Common myeloid progenitor, CD34-positive (primary cell): ENCODE results near the gene AOC2.
"Not testable (repeated sequence)": the region's sequence is repeated elsewhere in the genome, so short reads cannot be mapped to it uniquely, and the experiment has no call there.

Experiments
- CTCF ChIA-PET: fragments of 350-600 bp; sonication (Branson Sonifier 250); formaldehyde crosslinking; loops from one replicate; lab custom pipeline; 2021; ENCODE audit warnings: antibody characterized with exemption; lab: Charles Lee
- POLR2A ChIA-PET: fragments of 350-600 bp; sonication (Branson Sonifier 250); formaldehyde crosslinking; loops from one replicate; lab custom pipeline; 2021; ENCODE audit warnings: antibody characterized with exemption; lab: Charles Lee
- DNase-seq, 3 donors: peaks; one replicate each; pipeline versions ENCODE4 v3.0.0 to v3.0.0-alpha.2; 2013
- H3K27ac ChIP-seq, 2 experiments: 1 replicate in 1 of 2; 2 replicates in 1 of 2; pipeline ENCODE4 v1.7.0; 2013; ENCODE audit warnings: inconsistent platforms in 2 of 2, low read length in 2 of 2, mild to moderate bottlenecking in 2 of 2, low read depth in 1 of 2, moderate library complexity in 1 of 2; ENCODE audit not compliant: severe bottlenecking in 2 of 2, insufficient read depth in 1 of 2, poor library complexity in 1 of 2
- H3K27me3 ChIP-seq, 5 experiments: replicated peaks in 2 of 5; 1 replicate in 3 of 5; 2 replicates in 2 of 5; pipeline versions ENCODE4 v1.6.1 to v1.7.0; 2013; ENCODE audit warnings: low read length in 4 of 5, mild to moderate bottlenecking in 2 of 5, moderate library complexity in 2 of 5, inconsistent platforms in 1 of 5; ENCODE audit not compliant: insufficient read depth in 5 of 5, control insufficient read depth in 4 of 5
- H3K36me3 ChIP-seq, 4 experiments: 1 replicate in 2 of 4; 2 replicates in 2 of 4; pipeline versions ENCODE4 v1.6.1 to v1.7.0; 2013; ENCODE audit warnings: low read length in 3 of 4, control low read depth in 1 of 4, mild to moderate bottlenecking in 1 of 4; ENCODE audit not compliant: control insufficient read depth in 4 of 4, insufficient read depth in 4 of 4
- H3K4me1 ChIP-seq, 4 experiments: 1 replicate in 3 of 4; 2 replicates in 1 of 4; pipeline versions ENCODE4 v1.6.1 to v1.7.1; 2013; ENCODE audit warnings: low read length in 3 of 4, mild to moderate bottlenecking in 3 of 4, control low read depth in 1 of 4, inconsistent platforms in 1 of 4, moderate library complexity in 1 of 4; ENCODE audit not compliant: control insufficient read depth in 4 of 4, insufficient read depth in 4 of 4; ENCODE audit errors: control extremely low read depth in 1 of 4
- H3K4me3 ChIP-seq, 7 experiments: 1 replicate in 4 of 7; 2 replicates in 3 of 7; pipeline versions ENCODE4 v1.5.1 to v1.7.0; 2013; ENCODE audit warnings: mild to moderate bottlenecking in 7 of 7, low read length in 6 of 7, moderate library complexity in 6 of 7, inconsistent platforms in 2 of 7, low read depth in 2 of 7, control low read depth in 1 of 7; ENCODE audit not compliant: insufficient read depth in 4 of 7, control insufficient read depth in 1 of 7; ENCODE audit errors: extremely low read depth in 1 of 7
- H3K9me3 ChIP-seq, 5 experiments: 1 replicate in 4 of 5; 2 replicates in 1 of 5; pipeline versions ENCODE4 v1.6.1 to v1.7.1; 2013; ENCODE audit warnings: low read length in 4 of 5, mild to moderate bottlenecking in 2 of 5, inconsistent platforms in 1 of 5, low read depth in 1 of 5, moderate library complexity in 1 of 5; ENCODE audit not compliant: control insufficient read depth in 4 of 5, insufficient read depth in 2 of 5; ENCODE audit errors: control extremely low read depth in 1 of 5
- WGBS: methylation state at CpG from one replicate; pipeline ENCODE4 v1.1.5; 2013; ENCODE audit not compliant: insufficient coverage; 5-methylcytosine and 5-hydroxymethylcytosine counted together

Gene AOC2

GRCh38 chr17:42853004-42853403 is 8.6 kb downstream of the AOC2 start:
- H3K9me3 ChIP-seq: no peaks in the 10 kb centered on the region
- WGBS: 83% methylated on average over 4 of the region's 4 CpGs
- POLR2A ChIA-PET: no interaction called here

GRCh38 chr17:42853597-42853967 is 9.2 kb downstream of the AOC2 start:
- no peak for DNase-seq
- H3K27me3 ChIP-seq: no peaks in the 10 kb centered on the region
- H3K9me3 ChIP-seq: no peaks in the 10 kb centered on the region
- 95% methylated on average over 4 of the region's 5 CpGs for WGBS
- CTCF ChIA-PET: interaction anchor here (1.3 kb wide), 1 partner anchor 84 kb away, joined by 6 read pairs; no protein-coding TSS in a partner anchor
- H3K4me1 ChIP-seq: no peaks in the 10 kb centered on the region
- POLR2A ChIA-PET: no interaction called here
- H3K27ac ChIP-seq: no peak overlapping the region
- H3K4me3 ChIP-seq: no peak overlapping the region
- no peaks in the 10 kb centered on the region for H3K36me3 ChIP-seq

More at GRCh38 chr17:42853004-42853403, 8.6 kb downstream of the AOC2 start:
- CTCF ChIA-PET: interaction anchor here (0.8 to 1.3 kb wide), 2 partner anchors 10 to 85 kb away, joined by 3 to 6 read pairs; no protein-coding TSS in a partner anchor
- no peak overlapping the region for H3K27ac ChIP-seq
- no peak for DNase-seq
- H3K36me3 ChIP-seq: no peaks in the 10 kb centered on the region
- H3K4me3 ChIP-seq: no peak overlapping the region
- no peaks in the 10 kb centered on the region for H3K4me1 ChIP-seq
- H3K27me3 ChIP-seq: no peaks in the 10 kb centered on the region

- no peak for DNase-seq
- no peaks in the 10 kb centered on the region for H3K4me1 ChIP-seq
- no peaks in the 10 kb centered on the region for H3K36me3 ChIP-seq
- H3K9me3 ChIP-seq: no peaks in the 10 kb centered on the region
- POLR2A ChIA-PET: no interaction called here
- H3K27me3 ChIP-seq: no peaks in the 10 kb centered on the region
- H3K4me3 ChIP-seq: no peak overlapping the region
- H3K27ac ChIP-seq: no peak overlapping the region
- CTCF ChIA-PET: interaction anchor here (1.6 kb wide), 1 partner anchor 10 kb away, joined by 6 read pairs; the partner anchor contains the start of gene AOC2
- 96% methylated on average over 12 of the region's 15 CpGs for WGBS
Observed at GRCh38 chr17:42853968-42854790, 9.8 kb downstream of the AOC2 start.

- ChIA-PET POLR2A (no interaction called here), CTCF (interaction anchor here (1.6 kb wide), 1 partner anchor 11 kb away, joined by 6 read pairs; the partner anchor contains the start of gene AOC2)
- no peak overlapping the region for H3K4me3 ChIP-seq
- no peak overlapping the region for H3K27ac ChIP-seq
- no peak for DNase-seq
- no peaks in the 10 kb centered on the region for H3K36me3 ChIP-seq
- no peaks in the 10 kb centered on the region for H3K4me1 ChIP-seq
- no peaks in the 10 kb centered on the region for H3K9me3 ChIP-seq
- no peaks in the 10 kb centered on the region for H3K27me3 ChIP-seq
- 86% methylated on average over 8 of the region's 8 CpGs for WGBS
Observed at GRCh38 chr17:42855048-42855596, 10.7 kb downstream of the AOC2 start.

GRCh38 chr17:42856093-42856492 is 11.7 kb downstream of the AOC2 start:
- POLR2A ChIA-PET, H3K27me3 ChIP-seq, H3K4me3 ChIP-seq, H3K27ac ChIP-seq, DNase-seq, CTCF ChIA-PET, H3K4me1 ChIP-seq, H3K9me3 ChIP-seq, H3K36me3 ChIP-seq: not testable (repeated sequence)
- WGBS: 100% methylated on average over 1 of the region's 8 CpGs

GRCh38 chr17:42856516-42856915 is 12.1 kb downstream of the AOC2 start:
- WGBS: 98% methylated on average over 6 of the region's 8 CpGs
- H3K36me3 ChIP-seq, CTCF ChIA-PET, POLR2A ChIA-PET, DNase-seq, H3K4me1 ChIP-seq, H3K9me3 ChIP-seq, H3K4me3 ChIP-seq, H3K27ac ChIP-seq, H3K27me3 ChIP-seq: not testable (repeated sequence)

- H3K9me3 ChIP-seq: no peaks in the 10 kb centered on the region
- DNase-seq: no peak
- CTCF ChIA-PET: no interaction called here
- no CpG with 5 or more reads among the region's 1 CpG for WGBS
- H3K4me3 ChIP-seq: no peak overlapping the region
- no peaks in the 10 kb centered on the region for H3K27me3 ChIP-seq
- no peaks in the 10 kb centered on the region for H3K4me1 ChIP-seq
- POLR2A ChIA-PET: interaction anchor here (0.6 kb wide), 1 partner anchor 152 kb away, joined by 3 read pairs; no protein-coding TSS in a partner anchor
- no peaks in the 10 kb centered on the region for H3K36me3 ChIP-seq
- H3K27ac ChIP-seq: no peak overlapping the region
Observed at GRCh38 chr17:42857389-42857788, 13.0 kb downstream of the AOC2 start.
